LNCaP clone FGC (cell line): ENCODE data around the gene AJM1.
"Not testable (repeated sequence)": the region's sequence is repeated elsewhere in the genome, so short reads cannot be mapped to it uniquely, and the experiment has no call there.

Experiments
- DNase-seq: peaks from one replicate; pipeline ENCODE4 v3.0.0-alpha.2; 2011; ENCODE audit warnings: low read depth
- H3K4me3 ChIP-seq: 2 replicates; pipeline ENCODE4 v1.5.1; 2011; ENCODE audit warnings: mild to moderate bottlenecking, low read depth, low read length, control low read depth
- TF ChIP-seq, protein P1 (sequence below): IDR thresholded peaks from 2 replicates; pipeline ENCODE4 v1.5.1; 2012; ENCODE audit warnings: mild to moderate bottlenecking; ENCODE audit not compliant: control insufficient read depth, insufficient read depth; ENCODE audit errors: extremely low read depth

The AJM1 gene

DNA sequence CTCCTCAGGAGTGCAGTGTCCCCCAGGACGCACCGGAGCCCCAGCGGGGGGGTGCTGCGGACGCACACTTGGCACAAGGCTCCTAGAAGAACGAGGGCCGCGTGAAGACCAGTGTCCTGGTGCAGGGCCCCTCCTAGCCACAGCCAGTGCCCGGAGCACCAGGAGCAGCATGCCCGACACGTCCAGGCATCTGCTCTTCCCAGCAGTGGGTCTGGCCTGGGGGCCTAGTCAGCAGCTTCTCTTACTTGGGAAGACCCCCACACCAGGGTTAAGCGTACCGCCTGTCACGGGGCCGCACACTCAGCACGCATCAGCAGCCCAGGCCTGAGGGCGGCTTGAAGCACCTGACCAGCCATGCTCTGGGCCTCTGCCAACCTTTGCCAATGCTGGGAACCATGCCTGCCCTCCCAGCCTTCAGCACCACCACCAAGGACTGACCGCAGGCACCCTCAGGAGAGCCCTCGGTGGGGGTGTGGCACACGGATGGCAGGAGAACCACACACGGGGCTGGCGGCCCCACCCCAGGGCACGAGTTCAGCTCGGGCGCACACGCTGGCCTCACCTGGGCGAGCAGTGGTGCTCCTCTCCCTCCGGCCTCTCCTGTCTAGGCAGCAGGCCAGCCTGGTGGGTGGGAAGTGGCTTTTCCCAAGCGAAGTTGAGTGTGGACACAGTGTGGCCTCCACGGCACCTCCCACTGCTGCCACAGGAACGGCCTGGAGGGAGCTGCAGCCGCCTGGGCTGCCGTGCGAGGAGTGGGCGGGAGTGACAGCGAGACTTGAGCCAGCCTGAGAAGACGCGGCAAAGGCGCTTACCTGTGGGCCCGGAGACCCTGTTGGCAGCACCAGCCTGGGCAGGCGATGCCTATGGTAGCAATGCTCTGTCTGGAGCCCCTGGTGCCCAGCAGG is 12.0 kb upstream of the AJM1 start:
- no peak overlapping the region for H3K4me3 ChIP-seq
- no peak for DNase-seq
- TF ChIP-seq, protein P1, sequence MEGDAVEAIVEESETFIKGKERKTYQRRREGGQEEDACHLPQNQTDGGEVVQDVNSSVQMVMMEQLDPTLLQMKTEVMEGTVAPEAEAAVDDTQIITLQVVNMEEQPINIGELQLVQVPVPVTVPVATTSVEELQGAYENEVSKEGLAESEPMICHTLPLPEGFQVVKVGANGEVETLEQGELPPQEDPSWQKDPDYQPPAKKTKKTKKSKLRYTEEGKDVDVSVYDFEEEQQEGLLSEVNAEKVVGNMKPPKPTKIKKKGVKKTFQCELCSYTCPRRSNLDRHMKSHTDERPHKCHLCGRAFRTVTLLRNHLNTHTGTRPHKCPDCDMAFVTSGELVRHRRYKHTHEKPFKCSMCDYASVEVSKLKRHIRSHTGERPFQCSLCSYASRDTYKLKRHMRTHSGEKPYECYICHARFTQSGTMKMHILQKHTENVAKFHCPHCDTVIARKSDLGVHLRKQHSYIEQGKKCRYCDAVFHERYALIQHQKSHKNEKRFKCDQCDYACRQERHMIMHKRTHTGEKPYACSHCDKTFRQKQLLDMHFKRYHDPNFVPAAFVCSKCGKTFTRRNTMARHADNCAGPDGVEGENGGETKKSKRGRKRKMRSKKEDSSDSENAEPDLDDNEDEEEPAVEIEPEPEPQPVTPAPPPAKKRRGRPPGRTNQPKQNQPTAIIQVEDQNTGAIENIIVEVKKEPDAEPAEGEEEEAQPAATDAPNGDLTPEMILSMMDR = no peak

DNA sequence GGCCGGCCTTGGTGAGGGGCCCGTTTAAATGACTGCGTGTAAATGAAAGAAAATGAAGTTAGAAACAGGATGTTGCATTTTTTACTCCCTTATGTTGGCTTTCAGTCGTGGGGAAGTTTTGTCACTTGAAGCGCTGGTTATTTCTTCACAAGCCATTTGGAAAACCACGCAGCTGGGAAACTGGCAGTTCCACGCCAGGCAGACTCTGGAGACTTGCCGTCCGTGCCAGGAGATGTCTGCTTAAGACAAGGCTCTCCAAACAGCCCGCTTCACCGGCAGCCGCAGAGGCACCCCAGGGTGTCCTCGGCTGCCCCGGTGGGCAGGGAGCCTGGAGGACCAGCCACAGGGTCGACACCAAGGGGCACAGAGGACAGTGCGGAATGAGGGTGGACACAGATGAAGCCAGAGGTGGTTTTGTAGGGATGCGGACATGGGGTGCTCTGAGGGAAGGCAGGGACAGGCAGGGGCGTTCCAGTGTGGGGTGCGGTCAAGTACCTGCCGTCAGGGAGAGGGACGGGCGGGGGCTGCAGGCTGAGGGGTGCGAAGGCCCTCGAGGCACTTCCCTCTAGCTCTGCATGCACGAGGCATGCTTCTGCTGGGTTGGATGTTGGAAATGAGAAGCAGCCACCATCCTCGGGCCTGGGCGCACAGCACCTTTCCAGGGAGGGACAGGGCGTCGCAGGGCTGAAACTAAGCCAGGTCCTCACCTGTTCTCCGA is 11.1 kb upstream of the AJM1 start:
- TF ChIP-seq, protein P1 = no peak
- H3K4me3 ChIP-seq = no peak overlapping the region
- DNase-seq = no peak

DNA sequence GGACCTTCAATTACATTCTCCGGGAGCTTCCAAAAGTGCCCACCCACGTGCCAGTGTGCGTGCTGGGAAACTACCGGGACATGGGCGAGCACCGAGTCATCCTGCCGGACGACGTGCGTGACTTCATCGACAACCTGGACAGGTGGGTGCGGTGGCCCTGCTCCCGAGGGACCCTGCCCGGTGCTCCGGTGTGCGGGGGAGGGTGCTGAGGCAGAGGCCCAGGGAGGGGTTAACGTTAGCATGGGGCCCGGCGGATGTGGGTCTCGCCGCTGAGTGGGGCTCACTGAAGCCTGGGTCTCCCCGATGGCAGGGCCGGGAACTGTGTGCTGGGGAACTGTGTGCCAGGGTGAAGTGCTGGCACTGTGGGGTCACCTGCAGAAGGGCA is 10.6 kb upstream of the AJM1 start:
- DNase-seq = no peak
- TF ChIP-seq, protein P1 = no peak
- no peak overlapping the region for H3K4me3 ChIP-seq

DNA sequence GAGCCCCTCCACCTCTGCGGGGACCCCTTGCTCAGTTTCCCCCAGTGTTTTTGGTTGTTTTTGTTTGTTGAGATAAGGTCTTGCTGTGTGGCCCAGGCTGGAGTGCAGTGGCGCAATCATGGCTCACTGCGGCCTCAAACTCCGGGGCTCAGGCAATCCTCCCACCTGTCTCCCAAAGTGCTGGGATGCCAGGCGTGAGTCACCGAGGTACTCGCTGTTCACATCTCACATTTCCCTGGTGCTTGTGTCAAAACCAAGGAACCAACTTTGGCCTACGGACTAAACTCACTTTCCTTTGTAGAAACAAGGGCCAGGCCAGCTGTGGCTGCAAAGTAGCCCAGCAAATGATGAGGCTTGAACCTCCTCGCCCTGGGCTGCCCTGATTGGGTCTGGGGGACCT is 9.7 kb upstream of the AJM1 start:
- TF ChIP-seq, protein P1 = no peak
- no peak overlapping the region for H3K4me3 ChIP-seq
- DNase-seq = no peak

DNA sequence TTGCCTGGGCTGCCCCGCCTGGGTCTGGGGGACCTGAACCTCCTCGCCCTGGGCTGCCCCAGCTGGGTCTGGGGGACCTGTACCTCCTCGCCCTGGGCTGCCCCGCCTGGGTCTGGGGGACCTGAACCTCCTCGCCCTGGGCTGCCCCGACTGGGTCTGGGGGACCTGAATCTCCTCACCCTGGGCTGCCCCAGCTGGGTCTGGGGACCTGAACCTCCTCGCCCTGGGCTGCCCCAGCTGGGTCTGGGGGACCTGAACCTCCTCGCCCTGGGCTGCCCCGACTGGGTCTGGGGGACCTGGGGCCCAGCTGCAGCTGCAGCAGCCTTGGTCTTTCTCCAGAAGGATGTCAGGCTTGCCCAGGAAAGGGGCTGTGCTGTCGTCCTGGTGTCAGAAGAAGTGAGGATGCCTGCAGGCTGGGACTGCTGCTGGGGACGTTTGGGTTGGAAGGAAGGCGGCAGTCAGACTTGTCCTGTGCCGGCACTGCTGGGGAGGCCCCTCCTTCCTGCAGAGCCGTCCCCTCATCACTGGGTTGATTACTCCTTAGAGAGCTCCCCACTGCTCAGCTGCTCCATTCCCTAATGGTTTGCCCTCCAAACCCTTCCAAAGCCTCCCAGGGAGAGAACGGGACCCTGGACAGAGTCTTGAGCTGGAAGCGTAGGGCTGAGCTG is 8.8 kb upstream of the AJM1 start:
- DNase-seq, H3K4me3 ChIP-seq: not testable (repeated sequence)

DNA sequence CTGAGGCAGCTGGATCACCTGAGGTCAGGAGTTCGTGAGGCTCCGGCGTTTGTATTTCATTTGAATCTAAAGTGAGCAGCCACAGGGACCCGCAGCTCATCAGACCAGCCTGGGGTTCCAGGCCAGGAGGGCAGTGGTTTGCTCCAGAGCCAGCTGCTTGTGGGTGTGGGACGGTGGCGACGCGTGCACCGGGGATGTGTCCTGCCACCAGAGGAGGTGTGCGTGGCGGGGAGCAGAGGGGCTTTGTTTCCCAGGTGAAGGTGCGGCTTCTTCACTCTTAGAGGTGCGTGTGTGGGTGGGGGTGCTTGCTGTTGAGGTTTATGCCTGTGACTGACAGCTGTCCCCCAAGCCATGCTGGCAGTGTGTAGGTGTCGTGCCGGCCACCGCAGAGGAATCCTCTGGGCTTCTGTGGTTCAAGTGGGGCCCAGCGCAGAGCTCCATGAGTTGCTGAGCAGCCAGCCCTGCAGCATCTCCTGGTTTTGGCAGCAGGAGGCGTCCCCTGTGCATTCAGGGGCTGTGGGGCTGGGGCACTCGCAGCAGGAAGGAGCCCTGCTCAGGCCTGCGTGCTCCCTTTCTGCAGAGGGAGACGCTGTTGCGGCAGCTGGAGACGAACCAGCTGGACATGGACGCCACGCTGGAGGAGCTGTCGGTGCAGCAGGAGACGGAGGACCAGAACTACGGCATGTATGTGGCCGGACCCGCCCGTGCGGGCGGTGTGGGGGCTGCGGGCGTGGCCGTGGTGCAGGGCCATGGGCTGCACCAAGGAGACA is 6.9 kb upstream of the AJM1 start:
- no peak overlapping the region for H3K4me3 ChIP-seq
- TF ChIP-seq, protein P1 = no peak
- DNase-seq = no peak
